GM18867 (cell line): ENCODE measurements around the gene YAF2.
"Not testable (repeated sequence)": the region's sequence is repeated elsewhere in the genome, so short reads cannot be mapped to it uniquely, and the experiment has no call there.

Experiments
- ATAC-seq: cut with Tn5 transposase; IDR thresholded peaks from one replicate; pipeline ENCODE4 v1.9.1; 2021; ENCODE audit warnings: mild to moderate bottlenecking, moderate library complexity; ENCODE audit not compliant: unreplicated experiment

Gene YAF2

DNA sequence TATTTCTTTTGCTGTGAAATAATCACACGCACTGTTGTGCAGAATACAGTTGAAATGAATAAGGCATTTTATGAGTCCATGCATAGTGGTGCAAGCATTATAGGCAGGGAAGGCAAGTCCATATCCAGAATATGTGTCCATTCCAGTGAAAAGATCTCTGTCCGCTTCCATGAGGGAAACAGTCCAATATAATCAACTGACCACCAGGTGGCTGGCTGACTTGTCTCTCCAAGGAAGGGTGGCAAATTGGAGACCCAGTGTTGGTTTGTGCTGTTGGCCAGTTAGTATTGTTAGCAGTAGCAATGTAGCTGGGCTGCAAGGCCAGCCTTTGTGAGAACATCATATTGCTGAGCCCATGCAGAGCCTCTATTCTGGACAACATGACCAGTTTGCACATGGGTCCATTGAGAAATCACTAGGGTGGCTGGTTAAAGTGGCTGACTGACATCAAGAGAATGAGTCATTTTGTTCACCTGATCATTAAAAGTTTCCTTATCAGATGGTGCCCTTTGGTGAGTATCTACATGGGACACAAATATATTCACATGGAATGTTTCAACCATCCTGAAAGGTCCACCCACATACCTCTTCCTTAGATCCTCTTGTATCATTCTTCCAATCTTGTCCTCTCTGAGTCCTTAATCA lies 17.3 kb upstream of the YAF2 start:
- ATAC-seq: no peak

DNA sequence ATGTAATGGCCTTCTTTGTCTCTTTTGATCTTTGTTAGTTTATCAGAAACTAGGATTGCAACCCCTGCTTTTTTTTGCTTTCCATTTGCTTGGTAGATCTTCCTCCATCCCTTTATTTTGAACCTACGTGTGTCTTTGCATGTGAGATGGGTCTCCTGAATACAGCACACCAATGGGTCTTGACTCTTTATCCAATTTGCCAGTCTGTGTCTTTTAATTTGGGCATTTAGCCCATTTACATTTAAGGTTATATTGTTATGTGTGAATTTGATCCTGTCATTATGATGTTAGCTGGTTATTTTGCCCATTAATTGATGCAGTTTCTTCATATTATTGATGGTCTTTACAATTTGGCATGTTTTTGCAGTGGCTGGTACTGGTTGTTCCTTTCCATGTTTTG lies 14.6 kb upstream of the YAF2 start:
- not testable (repeated sequence) for ATAC-seq

- ATAC-seq: not testable (repeated sequence)
Observed at GRCh38 chr12:42249033-42249432, 11.0 kb upstream of the YAF2 start.

- no peak for ATAC-seq
Observed at GRCh38 chr12:42240131-42240750, 2.2 kb upstream of the YAF2 start.

DNA sequence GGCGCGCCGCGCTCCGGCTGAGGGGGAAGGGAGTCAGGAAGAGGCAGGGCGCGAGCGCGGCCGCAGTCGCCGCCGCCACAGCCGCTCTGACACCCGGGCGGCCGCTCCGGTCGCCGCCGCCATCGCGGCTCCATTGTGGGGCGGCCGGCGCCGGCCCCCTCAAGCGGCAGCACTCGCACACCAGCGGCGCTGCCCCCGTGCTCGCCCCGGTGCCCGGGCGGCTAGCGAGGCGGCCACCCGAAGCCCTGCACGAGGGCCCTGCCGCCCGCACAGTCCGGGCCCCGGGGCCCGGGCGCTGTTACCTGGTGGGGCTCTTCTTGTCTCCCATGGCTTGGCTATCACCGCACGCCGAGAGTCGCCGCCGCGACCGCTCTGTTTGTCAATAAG lies 202 bp downstream of the YAF2 start:
- ATAC-seq: peak; percentile 36

- ATAC-seq: peak; percentile 82
Observed at GRCh38 chr12:42237052-42237852, 796 bp downstream of the YAF2 start.

DNA sequence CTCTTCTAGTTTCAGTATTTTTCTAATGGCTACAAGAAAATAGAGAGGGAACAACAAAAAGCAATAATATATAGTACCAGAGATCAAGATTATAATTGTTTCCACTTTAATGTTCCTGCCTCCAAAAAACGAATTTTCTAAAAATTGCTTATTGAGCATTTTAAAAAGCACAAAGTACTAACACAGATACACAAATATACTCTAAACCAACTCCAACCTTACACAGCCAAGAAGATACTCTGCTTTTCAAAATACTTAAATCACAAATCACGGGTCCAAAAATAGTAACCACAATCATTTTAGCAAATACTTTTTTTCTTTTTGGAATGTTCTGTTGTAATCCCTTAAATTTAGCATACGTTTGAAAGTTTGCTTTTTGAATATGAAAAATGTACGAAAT lies 2.0 kb downstream of the YAF2 start:
- ATAC-seq: no peak

- no peak for ATAC-seq
Observed at GRCh38 chr12:42235426-42235825, 2.6 kb downstream of the YAF2 start.

- no peak for ATAC-seq
Observed at GRCh38 chr12:42234970-42235369, 3.1 kb downstream of the YAF2 start.

DNA sequence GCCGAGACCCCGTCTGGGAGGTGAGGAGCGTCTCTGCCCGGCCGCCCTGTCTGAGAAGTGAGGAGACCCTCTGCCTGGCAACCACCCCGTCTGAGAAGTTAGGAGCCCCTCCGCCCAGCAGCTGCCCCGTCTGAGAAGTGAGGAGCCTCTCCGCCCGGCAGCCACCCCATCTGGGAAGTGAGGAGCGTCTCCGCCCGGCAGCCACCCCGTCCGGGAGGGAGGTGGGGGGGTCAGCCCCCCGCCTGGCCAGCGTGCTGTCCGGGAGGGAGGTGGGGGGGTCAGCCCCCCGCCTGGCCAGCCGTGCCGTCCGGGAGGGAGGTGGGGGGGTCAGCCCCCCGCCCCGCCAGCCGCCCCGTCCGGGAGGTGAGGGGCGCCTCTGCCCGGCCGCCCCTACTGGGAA lies 10.5 kb downstream of the YAF2 start:
- ATAC-seq: not testable (repeated sequence)

DNA sequence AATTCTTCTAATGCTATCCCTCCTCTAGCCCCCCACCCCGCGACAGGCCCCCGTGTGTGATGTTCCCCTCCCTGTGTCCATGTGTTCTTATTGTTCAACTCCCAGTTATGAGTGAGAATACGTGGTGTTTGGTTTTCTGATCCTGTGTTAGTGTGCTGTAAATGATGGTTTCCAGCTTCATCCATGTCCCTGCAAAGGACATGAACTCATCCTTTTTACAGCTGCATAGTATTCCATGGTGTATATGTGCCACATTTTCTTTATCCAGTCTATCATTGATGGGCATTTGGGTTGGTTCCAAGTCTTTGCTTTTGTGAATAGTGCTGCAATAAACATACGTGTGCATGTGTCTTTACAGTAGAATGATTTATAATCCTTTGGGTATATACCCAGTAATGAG lies 13.5 kb downstream of the YAF2 start:
- ATAC-seq: not testable (repeated sequence)

GRCh38 chr12:42222724-42223123 lies 15.3 kb downstream of the YAF2 start:
- ATAC-seq: no peak

- ATAC-seq: no peak
Observed at GRCh38 chr12:42221726-42222125, 16.3 kb downstream of the YAF2 start.

DNA sequence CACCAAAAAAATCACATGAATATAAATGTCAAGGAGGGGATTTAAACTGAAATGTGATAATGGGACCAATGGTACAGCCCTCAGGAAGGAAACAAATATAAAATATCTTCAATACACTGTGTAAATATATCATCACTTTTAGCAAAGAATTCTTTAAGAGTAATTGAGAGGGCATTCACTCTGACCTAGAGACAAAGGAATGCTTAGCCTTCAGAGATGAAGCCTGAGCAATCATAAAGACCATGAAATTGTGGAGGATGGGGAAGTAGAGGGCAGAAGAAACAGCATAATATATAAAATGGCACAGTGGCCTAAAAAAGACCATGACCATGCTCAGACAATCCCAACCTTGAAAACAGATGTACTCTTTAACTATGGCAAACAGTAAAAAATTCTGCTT lies 20.4 kb downstream of the YAF2 start:
- no peak for ATAC-seq

DNA sequence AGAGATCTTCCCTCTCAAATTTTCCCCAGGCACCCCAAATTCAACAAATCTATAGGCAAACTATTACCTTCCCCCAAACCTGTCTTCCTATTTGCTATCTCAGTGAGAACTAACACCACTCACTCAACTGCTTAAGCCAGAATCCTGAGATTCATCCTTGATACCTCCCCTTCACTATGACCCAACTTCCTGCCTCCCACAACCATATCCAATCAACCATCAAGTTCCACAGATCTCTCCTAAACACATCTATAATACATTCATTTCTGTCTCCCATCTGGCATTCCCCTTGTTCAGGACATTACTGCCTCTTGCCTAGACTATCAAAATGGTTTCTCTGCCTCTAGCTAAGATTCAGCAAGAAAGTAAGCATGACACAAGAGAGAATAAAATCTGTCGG lies 21.3 kb downstream of the YAF2 start:
- ATAC-seq: no peak

DNA sequence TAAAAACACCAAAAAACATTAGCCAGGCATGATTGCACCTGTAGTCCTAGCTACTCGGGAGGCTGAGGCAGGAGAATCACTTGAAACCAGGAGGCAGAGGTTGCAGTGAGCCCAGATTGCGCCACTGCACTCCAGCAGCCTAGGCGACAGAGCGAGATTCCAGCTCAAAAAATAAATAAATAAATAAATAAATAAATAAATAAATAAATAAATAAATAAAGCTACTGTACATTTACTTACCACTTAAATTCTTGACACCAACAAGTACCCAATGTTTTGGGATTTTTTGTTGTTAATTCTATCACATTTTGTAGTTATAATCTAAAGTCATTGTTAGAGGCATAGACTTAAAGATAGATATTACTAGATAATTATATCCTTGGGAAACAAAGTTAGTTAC lies 22.3 kb downstream of the YAF2 start:
- ATAC-seq: not testable (repeated sequence)

GRCh38 chr12:42213954-42214426 lies 24.1 kb downstream of the YAF2 start:
- no peak for ATAC-seq

DNA sequence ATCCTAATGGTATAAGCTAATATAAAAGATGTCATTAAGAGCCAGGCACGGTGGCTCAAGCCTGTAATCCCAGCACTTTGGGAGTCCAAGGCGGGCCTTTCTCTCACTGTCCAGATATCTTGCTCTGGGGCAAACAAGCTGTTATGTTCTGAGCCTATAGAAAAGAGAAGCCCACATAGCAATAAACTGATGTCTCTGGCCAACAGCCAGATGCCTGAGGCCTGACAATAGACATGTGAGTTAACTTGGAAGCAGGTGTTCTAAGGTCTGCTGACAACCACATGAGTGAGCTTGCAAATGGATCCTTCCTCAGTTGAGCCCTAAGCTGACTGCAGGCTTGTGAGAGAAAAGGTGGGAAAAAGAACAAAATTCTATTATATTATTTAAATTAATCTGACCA lies 25.0 kb downstream of the YAF2 start:
- ATAC-seq: no peak

DNA sequence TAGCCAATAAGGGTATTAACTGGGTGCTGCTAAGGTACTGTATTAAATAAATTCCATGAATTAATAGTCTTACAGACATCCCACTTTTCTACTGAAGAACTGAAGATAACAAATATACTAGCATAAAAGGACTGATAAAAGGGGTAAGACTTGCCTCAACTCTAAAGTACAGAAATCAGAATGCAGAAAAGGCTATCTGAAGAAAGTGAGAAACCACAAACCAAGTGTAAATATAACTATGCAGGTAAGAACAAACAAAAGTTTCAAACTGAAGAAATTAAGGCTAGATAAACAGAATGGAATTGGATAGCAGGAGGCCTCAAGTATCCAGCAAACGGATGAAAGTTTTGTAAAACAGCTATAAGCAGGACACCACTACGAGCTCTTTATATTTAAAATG lies 29.5 kb downstream of the YAF2 start:
- ATAC-seq: peak; percentile 78

DNA sequence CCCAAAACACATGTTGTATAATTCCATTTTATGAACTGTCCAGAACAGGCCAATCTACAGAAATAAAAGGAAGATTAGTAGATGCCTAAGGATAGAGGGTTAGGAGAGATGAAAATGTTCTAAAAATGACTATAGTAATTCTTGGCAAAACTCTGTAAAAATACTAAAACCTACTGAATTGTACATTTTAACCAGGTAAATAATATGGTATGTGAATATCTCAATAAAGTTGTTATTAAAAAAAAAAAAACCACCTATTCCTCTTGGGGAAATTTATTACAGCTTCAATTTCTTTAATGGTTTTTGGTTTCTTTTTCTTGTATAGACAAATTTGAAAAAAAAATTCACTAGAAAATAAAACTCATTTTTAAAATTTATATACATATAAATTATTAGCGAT lies 33.2 kb downstream of the YAF2 start:
- ATAC-seq: no peak

DNA sequence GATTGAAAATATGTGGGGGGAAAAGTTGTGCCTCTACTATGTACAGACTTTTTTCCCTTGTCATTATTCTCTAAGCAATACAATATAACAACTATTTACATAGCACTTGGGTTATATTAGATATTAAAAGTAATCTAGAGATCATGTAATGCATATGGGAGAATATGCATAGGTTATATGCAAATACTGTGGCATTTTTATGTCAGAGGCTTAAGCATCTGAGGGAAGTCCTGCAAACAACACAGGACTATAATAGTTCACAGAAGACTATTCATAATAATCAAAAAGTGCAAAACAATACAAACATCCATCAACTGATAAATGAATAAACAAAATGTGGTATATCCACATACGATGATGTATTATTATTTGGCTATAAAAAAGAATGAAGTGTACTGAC lies 33.7 kb downstream of the YAF2 start:
- no peak for ATAC-seq

GRCh38 chr12:42201063-42201462 lies 37.0 kb downstream of the YAF2 start:
- ATAC-seq: no peak
